Measurements from ENCODE around the gene MRAS.
"Not testable (repeated sequence)": the region's sequence is repeated elsewhere in the genome, so short reads cannot be mapped to it uniquely, and the experiment has no call there.

GRCh38 chr3:138416236-138416635, 67.9 kb downstream of the MRAS start:
- TF ChIP-seq POLR2A (IDR thresholded peaks at IDR 0.05), result not testable (repeated sequence)
- TF ChIP-seq, protein P1, sequence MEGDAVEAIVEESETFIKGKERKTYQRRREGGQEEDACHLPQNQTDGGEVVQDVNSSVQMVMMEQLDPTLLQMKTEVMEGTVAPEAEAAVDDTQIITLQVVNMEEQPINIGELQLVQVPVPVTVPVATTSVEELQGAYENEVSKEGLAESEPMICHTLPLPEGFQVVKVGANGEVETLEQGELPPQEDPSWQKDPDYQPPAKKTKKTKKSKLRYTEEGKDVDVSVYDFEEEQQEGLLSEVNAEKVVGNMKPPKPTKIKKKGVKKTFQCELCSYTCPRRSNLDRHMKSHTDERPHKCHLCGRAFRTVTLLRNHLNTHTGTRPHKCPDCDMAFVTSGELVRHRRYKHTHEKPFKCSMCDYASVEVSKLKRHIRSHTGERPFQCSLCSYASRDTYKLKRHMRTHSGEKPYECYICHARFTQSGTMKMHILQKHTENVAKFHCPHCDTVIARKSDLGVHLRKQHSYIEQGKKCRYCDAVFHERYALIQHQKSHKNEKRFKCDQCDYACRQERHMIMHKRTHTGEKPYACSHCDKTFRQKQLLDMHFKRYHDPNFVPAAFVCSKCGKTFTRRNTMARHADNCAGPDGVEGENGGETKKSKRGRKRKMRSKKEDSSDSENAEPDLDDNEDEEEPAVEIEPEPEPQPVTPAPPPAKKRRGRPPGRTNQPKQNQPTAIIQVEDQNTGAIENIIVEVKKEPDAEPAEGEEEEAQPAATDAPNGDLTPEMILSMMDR (IDR thresholded peaks at IDR 0.05), result not testable (repeated sequence)
